ENCODE data around the gene ALDH1L1.

- no peak for TF ChIP-seq EZH2phosphoT487 (conservative IDR thresholded peaks at IDR 0.05; ENCODE audit: low read length)
- TF ChIP-seq CTCF (IDR thresholded peaks at IDR 0.05; ENCODE audit: insufficient read depth, low read length, poor library complexity, severe bottlenecking): no peak
Measured at GRCh38 chr3:126153695-126154360, 26.6 kb downstream of the ALDH1L1 start.

Measured in SU-DHL-6 (cell line).